Adrenal gland (tissue), 12 donors: ENCODE results near the gene ATE1. TPM values are rescaled to one million over a fixed set of nuclear protein-coding genes. Genes with fewer than 3 reads are reported as not detected.
"Not testable (repeated sequence)": the region's sequence is repeated elsewhere in the genome, so short reads cannot be mapped to it uniquely, and the experiment has no call there.

Experiments used
- DNase-seq, 7 donors: peaks; one replicate each; pipeline ENCODE4 v3.0.0-alpha.2; 2019 to 2020
- H3K27ac ChIP-seq, 5 donors: fragments of 200-600 bp; sonication (generic) in 4 of 5; 1 replicate in 3 of 5; 2 replicates in 2 of 5; pipeline versions ENCODE4 v1.5.1 to v1.8.0; 2016 to 2020; ENCODE audit warnings: mild to moderate bottlenecking in 1 of 5
- H3K27me3 ChIP-seq: fragments of 200-600 bp; 2 replicates; pipeline ENCODE4 v1.8.0; 2021
- H3K36me3 ChIP-seq, 2 donors: fragments of 200-600 bp; replicated peaks in 1 of 2; 1 replicate in 1 of 2; 2 replicates in 1 of 2; pipeline versions ENCODE4 v1.5.1 to v1.8.0; 2018 to 2022
- H3K4me1 ChIP-seq, 2 donors: fragments of 200-600 bp; replicated peaks in 1 of 2; 1 replicate in 1 of 2; 2 replicates in 1 of 2; pipeline versions ENCODE4 v1.5.1 to v1.8.0; 2018 to 2021
- H3K4me3 ChIP-seq, 4 donors: fragments of 200-600 bp; sonication (generic) in 3 of 4; one replicate each; pipeline ENCODE4 v1.5.1; 2016 to 2018
- H3K9me3 ChIP-seq, 3 donors: fragments of 200-600 bp; sonication (generic) in 1 of 3; replicated peaks in 1 of 3; 1 replicate in 2 of 3; 2 replicates in 1 of 3; pipeline versions ENCODE4 v1.5.1 to v1.8.0; 2016 to 2021
- CTCF ChIP-seq, 6 experiments: fragments of 450-650 bp in 4 of 6; fragments of 200-600 bp in 2 of 6; sonication (generic) in 1 of 6; IDR thresholded peaks; 1 replicate in 5 of 6; 2 replicates in 1 of 6; pipeline versions ENCODE4 v1.5.1 to v1.8.0; 2016 to 2021; ENCODE audit warnings: antibody characterized with exemption in 6 of 6, mild to moderate bottlenecking in 2 of 6, moderate library complexity in 1 of 6
- POLR2A ChIP-seq, 2 donors: fragments of 450-650 bp; IDR thresholded peaks; one replicate each; pipeline ENCODE4 v1.6.1; 2017; ENCODE audit warnings: antibody characterized with exemption in 2 of 2, mild to moderate bottlenecking in 2 of 2, moderate library complexity in 1 of 2
- WGBS, 4 donors: extraction: QIAGEN DNeasy Blood & Tissue Kit in 2 of 4; methylation state at CpG; one replicate each; pipeline versions ENCODE4 v1.1.5 to v1.1.7; 2013 to 2017; 5-methylcytosine and 5-hydroxymethylcytosine counted together
- intact Hi-C, 2 donors: fragments of 100-400 bp; cut with DNase I; formaldehyde crosslinking; loops; one replicate each; pipeline versions ENCODE4 v1.14.1 to v1.15.0; 2022 to 2023
- polyA plus RNA-seq, 3 donors: library from polyadenylated mRNA; stranded (reverse); fragments of 200-250 nt in 2 of 3; fragments of 350-450 nt in 1 of 3; fragmentation: Illumina TruSeq in 1 of 3; extraction: RNeasy Lipid Tissue Mini Kit (QIAGEN cat#74804) in 1 of 3; gene quantifications; one replicate each; pipeline ENCODE4 v1.2.3, GENCODE V29; 2013 to 2014
- total RNA-seq, 9 donors: library from RNA; depleted of rRNA in 4 of 9; stranded (reverse); fragments of >200 nt in 4 of 9; fragments of 120-200 nt in 1 of 9; fragmentation: NEBNext Ultra II Directional in 1 of 9; extraction: Animal tissue kit (Norgen Biotek cat#: 25700) in 1 of 9; gene quantifications; one replicate each; pipeline versions ENCODE4 v1.1.0 to v1.2.4, GENCODE V29; 2013 to 2023
- donor health status: healthy with polysubstance abuse.
- donor health status: Bipolar disorder and iron deficiency.
- donor health status: DM: yes; HTN: yes; CAD: no.
- donor health status: DM: no; HTN: no; CAD: no.
- donor health status: DM: no; HTN: no; CAD: no.
- donor health status: DM: yes; HTN: yes; CAD: no.

ATE1 gene
- total and polyA plus RNA-seq, 12 donors, result 4.2 to 53.7 (median 31.9) TPM

GRCh38 chr10:121921238-121921931 lies 6.4 kb downstream of the ATE1 start:
- Histone ChIP-seq H3K4me1 (peaks cover 9 to 14% of the 10 kb centered on the region in 2 donors), H3K27ac (no peak overlapping the region), H3K9me3 (no peaks in the 10 kb centered on the region), H3K27me3 (no peaks in the 10 kb centered on the region), H3K4me3 (no peak overlapping the region), H3K36me3 (peaks cover 0 to 9% of the 10 kb centered on the region in 2 donors)
- no peak for DNase-seq
- TF ChIP-seq POLR2A (IDR thresholded peaks at IDR 0.05), result no peak
- no peak for TF ChIP-seq CTCF (IDR thresholded peaks at IDR 0.05)
- intact Hi-C loops, result no loop called here
- 66 to 79% (median 76%) methylated on average over 10 of the region's 10 CpGs for whole genome bisulfite sequencing, 4 donors

DNA sequence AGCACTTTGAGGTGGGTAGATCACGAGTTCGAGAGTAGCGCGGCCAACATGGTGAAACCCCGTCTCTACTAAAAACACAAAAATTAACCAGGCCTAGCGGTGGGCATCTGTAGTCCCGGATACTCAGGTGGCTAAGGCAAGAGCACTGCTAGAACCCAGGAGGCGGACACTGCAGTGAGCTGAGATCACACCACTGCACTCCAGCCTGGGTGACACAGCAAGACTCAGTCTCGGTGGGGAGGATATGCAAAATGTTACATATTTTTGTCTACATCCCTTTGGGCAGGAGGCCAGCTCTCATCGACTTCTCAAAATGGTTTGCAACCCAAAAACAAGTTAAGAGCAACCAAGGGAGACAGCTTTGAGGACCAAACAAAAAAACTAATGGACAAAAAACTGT lies 8.2 kb downstream of the ATE1 start:
- H3K36me3 ChIP-seq, result peaks cover 0 to 9% of the 10 kb centered on the region in 2 donors
- H3K27me3 ChIP-seq, result no peaks in the 10 kb centered on the region
- no peak for TF ChIP-seq POLR2A (IDR thresholded peaks at IDR 0.05)
- no peak for TF ChIP-seq CTCF (IDR thresholded peaks at IDR 0.05)
- intact Hi-C loops, result no loop called here
- no peak for DNase-seq
- no peak overlapping the region for H3K4me3 ChIP-seq
- H3K4me1 ChIP-seq, result no peaks in the 10 kb centered on the region
- H3K27ac ChIP-seq, result no peak overlapping the region
- H3K9me3 ChIP-seq, result no peaks in the 10 kb centered on the region
- 86 to 97% (median 92%) methylated on average over 10 of the region's 10 CpGs for WGBS, 4 donors

- H3K27ac ChIP-seq, H3K9me3 ChIP-seq, intact Hi-C loops, H3K4me1 ChIP-seq, H3K27me3 ChIP-seq, H3K4me3 ChIP-seq, DNase-seq: not testable (repeated sequence)
- 93 to 98% (median 98%) methylated on average over 7 of the region's 7 CpGs for WGBS, 4 donors
- peaks cover 0 to 10% of the 10 kb centered on the region in 2 donors for H3K36me3 ChIP-seq
Measured at GRCh38 chr10:121918800-121919199, 9.0 kb downstream of the ATE1 start.

DNA sequence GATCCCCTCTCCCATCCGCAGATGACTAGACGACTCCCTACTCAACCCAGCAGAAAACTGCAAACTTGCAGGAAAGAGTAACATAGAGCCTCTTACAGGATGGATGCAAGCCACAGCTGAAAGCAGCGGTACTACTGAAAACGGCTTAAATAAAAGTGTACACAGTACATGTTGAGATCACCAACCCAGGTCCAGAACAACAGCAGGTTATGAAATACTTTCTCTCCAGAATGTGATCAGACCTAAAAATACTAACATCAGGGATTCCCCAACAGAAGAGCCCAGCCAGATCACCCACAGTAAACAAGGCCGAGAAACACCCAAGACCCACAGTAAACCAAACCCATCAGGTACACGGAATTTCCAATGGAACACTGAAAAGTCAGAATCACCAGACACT lies 13.2 kb downstream of the ATE1 start:
- TF ChIP-seq POLR2A (IDR thresholded peaks at IDR 0.05), result no peak
- no peak for TF ChIP-seq CTCF (IDR thresholded peaks at IDR 0.05)

GRCh38 chr10:121911421-121911697 lies 16.5 kb downstream of the ATE1 start:
- Histone ChIP-seq H3K36me3 (peaks cover 0 to 12% of the 10 kb centered on the region in 2 donors), H3K27ac (peak overlapping the region in 1 of 5 donors; percentile 10), H3K27me3 (no peaks in the 10 kb centered on the region), H3K4me3 (no peak overlapping the region), H3K9me3 (no peaks in the 10 kb centered on the region), H3K4me1 (peaks cover 0 to 8% of the 10 kb centered on the region in 2 donors)
- intact Hi-C loops, result no loop called here
- WGBS, 4 donors, result 92 to 98% (median 97%) methylated on average over 2 of the region's 2 CpGs
- TF ChIP-seq POLR2A (IDR thresholded peaks at IDR 0.05) (no peak), CTCF (IDR thresholded peaks at IDR 0.05) (no peak)
- DNase-seq, result no peak

More for the DNA sequence above, 13.2 kb downstream of the ATE1 start:
- 83 to 95% (median 89%) methylated on average over 6 of the region's 6 CpGs for WGBS, 4 donors
- no peak overlapping the region for H3K4me3 ChIP-seq
- H3K27ac ChIP-seq, result no peak overlapping the region
- no peaks in the 10 kb centered on the region for H3K27me3 ChIP-seq
- intact Hi-C loops, result no loop called here
- no peak for DNase-seq
- H3K4me1 ChIP-seq, result peaks cover 0 to 8% of the 10 kb centered on the region in 2 donors
- no peaks in the 10 kb centered on the region for H3K9me3 ChIP-seq
- H3K36me3 ChIP-seq, result peaks cover 0 to 12% of the 10 kb centered on the region in 2 donors
